ENCODE data around the gene KRTAP12-1. TPM values are rescaled to one million over a fixed set of nuclear protein-coding genes. Genes with fewer than 3 reads are reported as not detected.

Gene KRTAP12-1
- total RNA-seq, 1 experiment from 2014 or later = 0.80 TPM

- BruUV-seq (replicated peaks) = no TSS peak
- Histone ChIP-seq H3K27ac (ENCODE audit: low read depth, low read length, poor library complexity, severe bottlenecking) (no peak overlapping the region), H3K4me1 (ENCODE audit: insufficient read depth, low read length, poor library complexity, severe bottlenecking) (no peaks in the 10 kb centered on the region), H3K4me3 (ENCODE audit: low read depth, low read length, poor library complexity, severe bottlenecking) (no peak overlapping the region), H3K27me3 (replicated peaks; ENCODE audit: insufficient read depth, low read depth, low read length, poor library complexity) (no peaks in the 10 kb centered on the region), H3K9me3 (ENCODE audit: low read depth, low read length, poor library complexity, severe bottlenecking) (no peaks in the 10 kb centered on the region), H3K36me3 (ENCODE audit: insufficient read depth, low read length, poor library complexity, severe bottlenecking) (no peaks in the 10 kb centered on the region)
- TF ChIP-seq, protein P1, sequence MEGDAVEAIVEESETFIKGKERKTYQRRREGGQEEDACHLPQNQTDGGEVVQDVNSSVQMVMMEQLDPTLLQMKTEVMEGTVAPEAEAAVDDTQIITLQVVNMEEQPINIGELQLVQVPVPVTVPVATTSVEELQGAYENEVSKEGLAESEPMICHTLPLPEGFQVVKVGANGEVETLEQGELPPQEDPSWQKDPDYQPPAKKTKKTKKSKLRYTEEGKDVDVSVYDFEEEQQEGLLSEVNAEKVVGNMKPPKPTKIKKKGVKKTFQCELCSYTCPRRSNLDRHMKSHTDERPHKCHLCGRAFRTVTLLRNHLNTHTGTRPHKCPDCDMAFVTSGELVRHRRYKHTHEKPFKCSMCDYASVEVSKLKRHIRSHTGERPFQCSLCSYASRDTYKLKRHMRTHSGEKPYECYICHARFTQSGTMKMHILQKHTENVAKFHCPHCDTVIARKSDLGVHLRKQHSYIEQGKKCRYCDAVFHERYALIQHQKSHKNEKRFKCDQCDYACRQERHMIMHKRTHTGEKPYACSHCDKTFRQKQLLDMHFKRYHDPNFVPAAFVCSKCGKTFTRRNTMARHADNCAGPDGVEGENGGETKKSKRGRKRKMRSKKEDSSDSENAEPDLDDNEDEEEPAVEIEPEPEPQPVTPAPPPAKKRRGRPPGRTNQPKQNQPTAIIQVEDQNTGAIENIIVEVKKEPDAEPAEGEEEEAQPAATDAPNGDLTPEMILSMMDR (conservative IDR thresholded peaks at IDR 0.05; ENCODE audit: low read depth, low read length) = no peak
- no peak for TF ChIP-seq EZH2 (IDR thresholded peaks at IDR 0.05; ENCODE audit: borderline replicate concordance, low read depth, low read length, poor library complexity, severe bottlenecking)
- ChIA-PET POLR2A (ENCODE audit: low non-redundant PET) (interaction anchor here (0.6 kb wide), 1 partner anchor 140 kb away, joined by 4 read pairs; no protein-coding TSS in a partner anchor), CTCF (no interaction called here)
- DNase-seq (ENCODE audit: low spot score) = no peak
- intact Hi-C loops (cut with micrococcal nuclease; ENCODE audit: unreplicated experiment) = no loop called here
Measured at GRCh38 chr21:44653123-44653522, 28.8 kb downstream of the KRTAP12-1 start.

DNA sequence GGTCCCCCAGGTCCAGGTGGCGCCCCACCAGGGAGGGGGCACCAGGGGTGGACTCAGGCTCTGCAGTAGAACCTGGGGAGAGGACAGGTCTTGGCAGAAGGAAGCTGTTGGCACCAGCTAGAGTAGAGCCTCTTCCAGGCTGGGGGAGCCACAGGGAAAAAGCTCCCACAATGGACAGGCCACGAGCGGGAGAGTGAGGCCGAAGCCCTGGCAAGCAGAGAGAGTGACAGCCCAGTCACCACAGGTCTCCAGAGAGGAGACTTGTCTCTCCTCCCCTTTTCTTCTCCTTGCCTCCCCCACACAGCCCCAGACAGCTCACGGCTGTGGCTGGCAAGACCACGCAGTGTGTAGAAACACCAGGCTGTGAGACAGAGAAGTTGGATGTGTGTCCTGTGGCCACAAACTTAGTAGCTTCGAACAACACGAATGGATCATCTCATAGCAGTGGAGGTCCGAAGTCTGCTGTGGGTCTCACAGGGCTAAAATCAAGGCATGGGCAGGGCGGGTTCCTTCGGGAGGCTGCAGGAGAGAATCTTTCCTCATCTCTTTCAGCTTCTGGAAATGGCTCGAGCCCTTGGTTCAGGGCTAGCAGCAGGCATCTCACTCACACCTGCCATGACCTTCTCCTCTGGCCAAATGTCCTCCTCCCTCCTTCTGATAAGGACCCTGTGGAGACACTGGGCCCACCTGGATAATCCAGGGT, 30.8 kb downstream of the KRTAP12-1 start:
- ChIA-PET CTCF (no interaction called here), POLR2A (ENCODE audit: low non-redundant PET) (interaction anchor here (0.5 kb wide), 1 partner anchor 149 kb away, joined by 3 read pairs; no protein-coding TSS in a partner anchor)
- no peak for TF ChIP-seq EZH2 (IDR thresholded peaks at IDR 0.05; ENCODE audit: borderline replicate concordance, low read depth, low read length, poor library complexity, severe bottlenecking)
- TF ChIP-seq, protein P1 (conservative IDR thresholded peaks at IDR 0.05; ENCODE audit: low read depth, low read length) = no peak
- Histone ChIP-seq H3K27me3 (replicated peaks; ENCODE audit: insufficient read depth, low read depth, low read length, poor library complexity) (no peaks in the 10 kb centered on the region), H3K36me3 (ENCODE audit: insufficient read depth, low read length, poor library complexity, severe bottlenecking) (no peaks in the 10 kb centered on the region), H3K4me3 (ENCODE audit: low read depth, low read length, poor library complexity, severe bottlenecking) (no peak overlapping the region), H3K9me3 (ENCODE audit: low read depth, low read length, poor library complexity, severe bottlenecking) (no peaks in the 10 kb centered on the region), H3K27ac (ENCODE audit: low read depth, low read length, poor library complexity, severe bottlenecking) (no peak overlapping the region), H3K4me1 (ENCODE audit: insufficient read depth, low read length, poor library complexity, severe bottlenecking) (no peaks in the 10 kb centered on the region)
- BruUV-seq (replicated peaks) = no TSS peak
- no peak for DNase-seq (ENCODE audit: low spot score)
- intact Hi-C loops (cut with micrococcal nuclease; ENCODE audit: unreplicated experiment) = no loop called here

DNA sequence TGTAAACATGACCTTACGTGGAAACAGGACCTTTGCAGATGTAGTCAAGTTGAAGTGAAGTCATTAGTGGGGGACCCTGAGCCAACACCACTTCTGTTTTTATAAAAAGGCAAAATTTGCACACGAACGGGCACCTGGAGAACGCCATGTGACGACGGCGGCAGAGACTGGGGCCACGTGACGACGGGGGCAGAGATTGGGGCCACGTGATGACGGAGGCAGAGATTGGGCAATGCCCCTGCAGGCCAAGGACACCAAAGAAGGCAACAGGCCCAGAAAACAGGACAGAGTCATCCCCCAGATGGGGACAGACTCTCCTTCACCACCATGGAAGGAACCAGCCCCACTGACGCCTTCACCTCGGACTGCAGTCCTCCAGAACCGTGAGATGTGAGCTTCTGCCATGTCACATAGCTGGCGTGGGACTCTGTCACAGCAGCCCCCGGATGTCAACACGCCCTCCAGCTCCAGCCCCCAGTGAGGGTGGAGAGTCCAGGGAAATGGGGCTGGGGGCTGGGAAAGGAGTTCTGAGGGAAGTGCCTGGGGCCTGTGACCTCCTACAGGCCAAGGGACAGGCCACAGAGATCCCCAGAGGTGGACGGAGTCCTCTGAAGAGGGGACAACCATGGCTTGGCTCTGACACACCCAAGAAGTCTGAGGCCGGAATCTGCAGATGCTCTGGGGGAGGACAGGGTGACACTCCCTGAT, 31.5 kb downstream of the KRTAP12-1 start:
- Histone ChIP-seq H3K9me3 (ENCODE audit: low read depth, low read length, poor library complexity, severe bottlenecking) (no peaks in the 10 kb centered on the region), H3K27ac (ENCODE audit: low read depth, low read length, poor library complexity, severe bottlenecking) (no peak overlapping the region), H3K4me1 (ENCODE audit: insufficient read depth, low read length, poor library complexity, severe bottlenecking) (no peaks in the 10 kb centered on the region), H3K4me3 (ENCODE audit: low read depth, low read length, poor library complexity, severe bottlenecking) (no peak overlapping the region), H3K27me3 (replicated peaks; ENCODE audit: insufficient read depth, low read depth, low read length, poor library complexity) (no peaks in the 10 kb centered on the region), H3K36me3 (ENCODE audit: insufficient read depth, low read length, poor library complexity, severe bottlenecking) (no peaks in the 10 kb centered on the region)
- intact Hi-C loops (cut with micrococcal nuclease; ENCODE audit: unreplicated experiment) = no loop called here
- ChIA-PET POLR2A (ENCODE audit: low non-redundant PET) (interaction anchor here (0.5 kb wide), 1 partner anchor 150 kb away, joined by 3 read pairs; no protein-coding TSS in a partner anchor), CTCF (no interaction called here)
- no peak for TF ChIP-seq EZH2 (IDR thresholded peaks at IDR 0.05; ENCODE audit: borderline replicate concordance, low read depth, low read length, poor library complexity, severe bottlenecking)
- TF ChIP-seq, protein P1 (conservative IDR thresholded peaks at IDR 0.05; ENCODE audit: low read depth, low read length) = no peak
- no peak for DNase-seq (ENCODE audit: low spot score)
- no TSS peak for BruUV-seq (replicated peaks)
